ENCODE measurements around the gene HINT1.

HINT1 gene

GRCh38 chr5:131165119-131165727, at the start of gene HINT1:
HINT1 (minus strand) TSS chr5:131165256; CDS start chr5:131165205, 51 bp downstream.
- Histone ChIP-seq H3K4me1 (ENCODE audit: control insufficient read depth in 1 of 2, insufficient read depth in 2 of 2, low read length in 2 of 2) (peaks cover 3 to 24% of the 10 kb centered on the region in 2 donors), H3K4me3 (ENCODE audit: low read depth in 1 of 2, low read length in 2 of 2) (peak within 1 kb of the TSS; percentile 92 to 96), H3K36me3 (ENCODE audit: control insufficient read depth in 1 of 2, insufficient read depth in 2 of 2, low read length in 2 of 2) (peaks cover 5 to 23% of the 10 kb centered on the region in 2 donors), H3K27me3 (ENCODE audit: control insufficient read depth in 1 of 2, insufficient read depth in 2 of 2, low read length in 2 of 2) (no peaks in the 10 kb centered on the region), H3K9me3 (ENCODE audit: control insufficient read depth in 1 of 2, low read length in 2 of 2) (no peaks in the 10 kb centered on the region), H3K27ac (ENCODE audit: low read depth, low read length) (peak within 1 kb of the TSS; percentile 91), H3K9ac (ENCODE audit: low read depth in 1 of 2, low read length in 2 of 2) (peak within 1 kb of the TSS; percentile 93 to 95)

- Histone ChIP-seq H3K4me3 (ENCODE audit: low read depth in 1 of 2, low read length in 2 of 2) (no peak overlapping the region), H3K27ac (ENCODE audit: low read depth, low read length) (no peak overlapping the region), H3K36me3 (ENCODE audit: control insufficient read depth in 1 of 2, insufficient read depth in 2 of 2, low read length in 2 of 2) (no peaks in the 10 kb centered on the region), H3K27me3 (ENCODE audit: control insufficient read depth in 1 of 2, insufficient read depth in 2 of 2, low read length in 2 of 2) (no peaks in the 10 kb centered on the region), H3K9ac (ENCODE audit: low read depth in 1 of 2, low read length in 2 of 2) (no peak overlapping the region), H3K9me3 (ENCODE audit: control insufficient read depth in 1 of 2, low read length in 2 of 2) (no peaks in the 10 kb centered on the region), H3K4me1 (ENCODE audit: control insufficient read depth in 1 of 2, insufficient read depth in 2 of 2, low read length in 2 of 2) (peaks cover 3 to 8% of the 10 kb centered on the region in 2 donors)
Observed at GRCh38 chr5:131214609-131215227, 49.7 kb upstream of the HINT1 start.

- no peak overlapping the region for H3K4me3 ChIP-seq (ENCODE audit: low read depth in 1 of 2, low read length in 2 of 2)
- H3K27ac ChIP-seq (ENCODE audit: low read depth, low read length), result no peak overlapping the region
- H3K9me3 ChIP-seq (ENCODE audit: control insufficient read depth in 1 of 2, low read length in 2 of 2), result no peaks in the 10 kb centered on the region
- peaks cover 4 to 9% of the 10 kb centered on the region in 2 donors for H3K4me1 ChIP-seq (ENCODE audit: control insufficient read depth in 1 of 2, insufficient read depth in 2 of 2, low read length in 2 of 2)
- H3K9ac ChIP-seq (ENCODE audit: low read depth in 1 of 2, low read length in 2 of 2), result no peak overlapping the region
- H3K27me3 ChIP-seq (ENCODE audit: control insufficient read depth in 1 of 2, insufficient read depth in 2 of 2, low read length in 2 of 2), result no peaks in the 10 kb centered on the region
- H3K36me3 ChIP-seq (ENCODE audit: control insufficient read depth in 1 of 2, insufficient read depth in 2 of 2, low read length in 2 of 2), result no peaks in the 10 kb centered on the region
Observed at GRCh38 chr5:131212471-131213021, 47.5 kb upstream of the HINT1 start.

DNA sequence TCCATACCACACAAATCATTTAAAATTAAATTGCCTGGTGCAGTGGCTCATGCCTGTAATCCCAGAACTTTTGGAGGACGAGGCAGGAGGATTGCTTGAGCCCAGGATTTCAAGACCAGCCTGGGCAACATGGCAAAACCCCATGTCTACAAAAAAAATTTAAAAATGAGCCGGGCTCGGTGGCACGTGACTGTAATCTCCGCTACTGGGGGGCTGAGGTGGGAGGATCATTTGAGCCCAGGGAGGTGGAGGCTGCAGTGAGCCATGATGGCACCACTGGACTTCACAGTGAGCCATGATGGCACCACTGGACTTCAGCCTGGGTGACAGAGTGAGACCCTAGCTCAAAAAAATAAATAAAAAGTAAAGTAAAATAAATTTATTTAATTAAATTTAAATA, 46.6 kb upstream of the HINT1 start:
- H3K27me3 ChIP-seq (ENCODE audit: control insufficient read depth in 1 of 2, insufficient read depth in 2 of 2, low read length in 2 of 2), result no peaks in the 10 kb centered on the region
- no peak overlapping the region for H3K4me3 ChIP-seq (ENCODE audit: low read depth in 1 of 2, low read length in 2 of 2)
- H3K27ac ChIP-seq (ENCODE audit: low read depth, low read length), result no peak overlapping the region
- peaks cover 4 to 9% of the 10 kb centered on the region in 2 donors for H3K4me1 ChIP-seq (ENCODE audit: control insufficient read depth in 1 of 2, insufficient read depth in 2 of 2, low read length in 2 of 2)
- H3K9ac ChIP-seq (ENCODE audit: low read depth in 1 of 2, low read length in 2 of 2), result no peak overlapping the region
- no peaks in the 10 kb centered on the region for H3K36me3 ChIP-seq (ENCODE audit: control insufficient read depth in 1 of 2, insufficient read depth in 2 of 2, low read length in 2 of 2)
- no peaks in the 10 kb centered on the region for H3K9me3 ChIP-seq (ENCODE audit: control insufficient read depth in 1 of 2, low read length in 2 of 2)

DNA sequence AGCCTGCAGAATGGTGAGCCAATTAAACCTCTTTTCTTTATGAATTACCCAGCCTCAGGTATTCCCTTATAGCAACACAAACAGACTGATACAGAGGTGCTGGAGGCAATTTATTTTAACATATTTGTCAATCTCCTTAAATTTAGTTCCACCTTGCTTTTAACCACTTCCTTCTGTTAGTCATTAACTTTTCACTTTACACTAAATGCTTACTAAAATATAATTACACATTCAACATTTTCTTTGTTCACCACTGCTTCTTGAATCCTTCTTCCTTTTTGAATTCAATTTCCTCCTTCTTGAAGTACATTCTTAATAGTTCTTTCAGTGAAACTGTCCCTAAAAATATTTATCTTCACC, 45.1 kb upstream of the HINT1 start:
- Histone ChIP-seq H3K27ac (ENCODE audit: low read depth, low read length) (no peak overlapping the region), H3K27me3 (ENCODE audit: control insufficient read depth in 1 of 2, insufficient read depth in 2 of 2, low read length in 2 of 2) (no peaks in the 10 kb centered on the region), H3K4me1 (ENCODE audit: control insufficient read depth in 1 of 2, insufficient read depth in 2 of 2, low read length in 2 of 2) (peaks cover 4 to 16% of the 10 kb centered on the region in 2 donors), H3K36me3 (ENCODE audit: control insufficient read depth in 1 of 2, insufficient read depth in 2 of 2, low read length in 2 of 2) (no peaks in the 10 kb centered on the region), H3K9me3 (ENCODE audit: control insufficient read depth in 1 of 2, low read length in 2 of 2) (no peaks in the 10 kb centered on the region), H3K9ac (ENCODE audit: low read depth in 1 of 2, low read length in 2 of 2) (no peak overlapping the region), H3K4me3 (ENCODE audit: low read depth in 1 of 2, low read length in 2 of 2) (no peak overlapping the region)

GRCh38 chr5:131209506-131210150, 44.6 kb upstream of the HINT1 start:
- peak overlapping the region in 1 of 2 donors; percentile 33 for H3K9ac ChIP-seq (ENCODE audit: low read depth in 1 of 2, low read length in 2 of 2)
- no peaks in the 10 kb centered on the region for H3K36me3 ChIP-seq (ENCODE audit: control insufficient read depth in 1 of 2, insufficient read depth in 2 of 2, low read length in 2 of 2)
- H3K27me3 ChIP-seq (ENCODE audit: control insufficient read depth in 1 of 2, insufficient read depth in 2 of 2, low read length in 2 of 2), result no peaks in the 10 kb centered on the region
- no peaks in the 10 kb centered on the region for H3K9me3 ChIP-seq (ENCODE audit: control insufficient read depth in 1 of 2, low read length in 2 of 2)
- peak overlapping the region in 1 of 2 donors; percentile 11 for H3K4me3 ChIP-seq (ENCODE audit: low read depth in 1 of 2, low read length in 2 of 2)
- peaks cover 4 to 16% of the 10 kb centered on the region in 2 donors for H3K4me1 ChIP-seq (ENCODE audit: control insufficient read depth in 1 of 2, insufficient read depth in 2 of 2, low read length in 2 of 2)
- H3K27ac ChIP-seq (ENCODE audit: low read depth, low read length), result no peak overlapping the region

DNA sequence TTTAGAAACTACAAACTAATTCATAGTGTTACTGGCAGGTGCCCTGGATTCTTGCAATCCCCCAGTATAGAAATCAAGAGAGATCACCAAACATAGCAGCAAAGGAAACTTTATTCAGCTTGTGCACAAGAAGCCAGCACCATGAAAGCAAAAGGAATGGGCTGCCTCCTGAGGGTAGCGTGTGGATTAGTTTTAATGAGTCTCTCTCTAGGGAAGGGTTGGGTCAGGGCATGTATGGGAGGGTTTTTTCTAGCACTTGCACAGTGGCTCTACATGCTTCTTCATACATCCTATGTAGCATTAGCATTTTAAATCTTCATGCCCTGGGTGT, 44.1 kb upstream of the HINT1 start:
- Histone ChIP-seq H3K27ac (ENCODE audit: low read depth, low read length) (no peak overlapping the region), H3K4me1 (ENCODE audit: control insufficient read depth in 1 of 2, insufficient read depth in 2 of 2, low read length in 2 of 2) (peaks cover 4 to 16% of the 10 kb centered on the region in 2 donors), H3K4me3 (ENCODE audit: low read depth in 1 of 2, low read length in 2 of 2) (peak overlapping the region in 1 of 2 donors; percentile 11), H3K27me3 (ENCODE audit: control insufficient read depth in 1 of 2, insufficient read depth in 2 of 2, low read length in 2 of 2) (no peaks in the 10 kb centered on the region), H3K9me3 (ENCODE audit: control insufficient read depth in 1 of 2, low read length in 2 of 2) (no peaks in the 10 kb centered on the region), H3K36me3 (ENCODE audit: control insufficient read depth in 1 of 2, insufficient read depth in 2 of 2, low read length in 2 of 2) (no peaks in the 10 kb centered on the region), H3K9ac (ENCODE audit: low read depth in 1 of 2, low read length in 2 of 2) (no peak overlapping the region)

DNA sequence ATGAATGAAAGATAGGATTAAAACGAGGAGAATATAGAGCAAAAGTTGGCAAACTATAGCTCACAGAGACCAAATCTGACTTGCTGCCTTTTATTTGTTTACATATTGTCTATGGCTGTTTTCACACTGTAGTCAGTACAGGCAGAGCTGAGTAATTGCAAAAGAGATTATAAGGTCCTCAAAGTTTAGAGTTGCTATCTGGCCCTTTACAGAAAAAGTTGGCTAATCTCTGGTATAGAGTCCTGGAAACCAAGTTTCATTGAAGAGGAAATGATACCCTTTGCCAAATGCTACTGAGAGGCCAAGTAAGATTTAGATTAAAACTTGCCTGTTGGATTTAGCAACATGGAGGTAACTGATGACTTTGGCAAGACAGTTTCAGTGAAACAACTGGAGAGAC, 41.7 kb upstream of the HINT1 start:
- Histone ChIP-seq H3K27me3 (ENCODE audit: control insufficient read depth in 1 of 2, insufficient read depth in 2 of 2, low read length in 2 of 2) (no peaks in the 10 kb centered on the region), H3K27ac (ENCODE audit: low read depth, low read length) (no peak overlapping the region), H3K36me3 (ENCODE audit: control insufficient read depth in 1 of 2, insufficient read depth in 2 of 2, low read length in 2 of 2) (no peaks in the 10 kb centered on the region), H3K4me1 (ENCODE audit: control insufficient read depth in 1 of 2, insufficient read depth in 2 of 2, low read length in 2 of 2) (peaks cover 4 to 16% of the 10 kb centered on the region in 2 donors), H3K4me3 (ENCODE audit: low read depth in 1 of 2, low read length in 2 of 2) (no peak overlapping the region), H3K9ac (ENCODE audit: low read depth in 1 of 2, low read length in 2 of 2) (no peak overlapping the region), H3K9me3 (ENCODE audit: control insufficient read depth in 1 of 2, low read length in 2 of 2) (no peaks in the 10 kb centered on the region)

DNA sequence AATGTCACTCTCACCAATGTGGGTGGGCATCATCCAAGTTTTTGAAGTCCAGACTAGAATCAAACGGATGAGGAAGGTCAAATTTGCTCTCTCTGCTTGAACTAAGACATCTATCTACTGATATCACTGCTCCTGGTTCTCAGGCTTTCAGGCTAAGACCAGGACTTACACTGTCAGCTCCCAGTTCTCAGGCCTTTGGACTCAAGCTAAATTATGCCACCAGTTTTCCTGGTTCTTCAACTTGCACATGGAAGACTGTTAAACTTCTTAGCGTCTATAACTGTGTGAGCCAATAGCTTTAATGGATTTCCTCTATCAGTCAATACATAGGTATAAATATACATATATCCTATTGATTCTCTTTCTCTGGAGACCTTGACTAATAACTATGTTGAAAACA, 41.0 kb upstream of the HINT1 start:
- Histone ChIP-seq H3K9ac (ENCODE audit: low read depth in 1 of 2, low read length in 2 of 2) (no peak overlapping the region), H3K27ac (ENCODE audit: low read depth, low read length) (no peak overlapping the region), H3K4me1 (ENCODE audit: control insufficient read depth in 1 of 2, insufficient read depth in 2 of 2, low read length in 2 of 2) (peaks cover 4 to 16% of the 10 kb centered on the region in 2 donors), H3K4me3 (ENCODE audit: low read depth in 1 of 2, low read length in 2 of 2) (no peak overlapping the region), H3K9me3 (ENCODE audit: control insufficient read depth in 1 of 2, low read length in 2 of 2) (no peaks in the 10 kb centered on the region), H3K27me3 (ENCODE audit: control insufficient read depth in 1 of 2, insufficient read depth in 2 of 2, low read length in 2 of 2) (no peaks in the 10 kb centered on the region), H3K36me3 (ENCODE audit: control insufficient read depth in 1 of 2, insufficient read depth in 2 of 2, low read length in 2 of 2) (no peaks in the 10 kb centered on the region)

- H3K27ac ChIP-seq (ENCODE audit: low read depth, low read length), result no peak overlapping the region
- no peak overlapping the region for H3K4me3 ChIP-seq (ENCODE audit: low read depth in 1 of 2, low read length in 2 of 2)
- H3K9me3 ChIP-seq (ENCODE audit: control insufficient read depth in 1 of 2, low read length in 2 of 2), result no peaks in the 10 kb centered on the region
- H3K9ac ChIP-seq (ENCODE audit: low read depth in 1 of 2, low read length in 2 of 2), result no peak overlapping the region
- H3K27me3 ChIP-seq (ENCODE audit: control insufficient read depth in 1 of 2, insufficient read depth in 2 of 2, low read length in 2 of 2), result no peaks in the 10 kb centered on the region
- peaks cover 4 to 10% of the 10 kb centered on the region in 2 donors for H3K4me1 ChIP-seq (ENCODE audit: control insufficient read depth in 1 of 2, insufficient read depth in 2 of 2, low read length in 2 of 2)
- peaks cover 0 to 3% of the 10 kb centered on the region in 2 donors for H3K36me3 ChIP-seq (ENCODE audit: control insufficient read depth in 1 of 2, insufficient read depth in 2 of 2, low read length in 2 of 2)
Observed at GRCh38 chr5:131204964-131205363, 39.9 kb upstream of the HINT1 start.

Measured in duodenal mucosa (tissue), 2 donors.